ENCODE results near the gene ADORA2A.

DNA sequence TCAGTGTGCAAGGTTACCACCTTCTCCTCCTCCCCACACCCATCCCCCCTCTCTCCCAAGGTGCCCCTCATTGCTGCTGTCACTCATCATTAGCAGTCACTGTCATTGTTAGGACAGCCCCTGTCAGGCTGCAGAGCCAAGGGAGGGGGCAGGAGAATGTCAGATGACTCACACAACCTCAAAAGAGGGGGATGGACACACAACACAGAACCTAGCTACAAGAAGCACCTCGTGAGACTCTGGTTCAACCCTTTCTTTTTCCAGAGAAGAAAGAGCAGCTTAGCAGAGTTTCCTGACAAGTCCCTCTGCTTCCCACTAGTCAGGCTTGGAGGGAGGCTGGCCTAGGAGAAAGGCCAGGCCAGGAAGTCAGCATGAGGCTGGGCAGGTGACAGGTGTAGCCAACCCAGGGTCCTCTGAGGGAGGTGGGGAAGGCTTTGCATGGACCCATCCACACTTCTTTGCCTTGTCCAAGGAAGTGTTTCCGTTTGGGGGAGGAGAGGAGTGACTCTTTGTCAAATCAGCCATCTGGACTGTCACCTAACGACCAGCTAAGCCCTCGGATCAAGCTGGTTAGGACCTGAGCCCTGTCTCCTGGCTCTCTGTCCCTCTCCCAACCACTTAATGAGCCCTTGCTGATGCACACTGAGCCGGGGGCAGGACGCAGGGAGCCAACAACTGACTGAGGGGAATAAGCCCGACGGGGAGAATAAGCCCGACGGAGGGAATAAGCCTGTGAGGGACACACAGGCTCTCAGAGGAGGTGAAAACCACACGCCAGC, 18.3 kb downstream of the ADORA2A start:
- TF ChIP-seq, protein P1, sequence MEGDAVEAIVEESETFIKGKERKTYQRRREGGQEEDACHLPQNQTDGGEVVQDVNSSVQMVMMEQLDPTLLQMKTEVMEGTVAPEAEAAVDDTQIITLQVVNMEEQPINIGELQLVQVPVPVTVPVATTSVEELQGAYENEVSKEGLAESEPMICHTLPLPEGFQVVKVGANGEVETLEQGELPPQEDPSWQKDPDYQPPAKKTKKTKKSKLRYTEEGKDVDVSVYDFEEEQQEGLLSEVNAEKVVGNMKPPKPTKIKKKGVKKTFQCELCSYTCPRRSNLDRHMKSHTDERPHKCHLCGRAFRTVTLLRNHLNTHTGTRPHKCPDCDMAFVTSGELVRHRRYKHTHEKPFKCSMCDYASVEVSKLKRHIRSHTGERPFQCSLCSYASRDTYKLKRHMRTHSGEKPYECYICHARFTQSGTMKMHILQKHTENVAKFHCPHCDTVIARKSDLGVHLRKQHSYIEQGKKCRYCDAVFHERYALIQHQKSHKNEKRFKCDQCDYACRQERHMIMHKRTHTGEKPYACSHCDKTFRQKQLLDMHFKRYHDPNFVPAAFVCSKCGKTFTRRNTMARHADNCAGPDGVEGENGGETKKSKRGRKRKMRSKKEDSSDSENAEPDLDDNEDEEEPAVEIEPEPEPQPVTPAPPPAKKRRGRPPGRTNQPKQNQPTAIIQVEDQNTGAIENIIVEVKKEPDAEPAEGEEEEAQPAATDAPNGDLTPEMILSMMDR (IDR thresholded peaks at IDR 0.05), result no peak
- TF ChIP-seq POLR2A (IDR thresholded peaks at IDR 0.05), result no peak

All from heart left ventricle (tissue), 13 donors.